IMR-90 (cell line): ENCODE data around the gene FITM1. TPM values are rescaled to one million over a fixed set of nuclear protein-coding genes. Genes with fewer than 3 reads are reported as not detected.

Source experiments
- polyA plus RNA-seq, 3 experiments: library from polyadenylated mRNA; depleted of rRNA; stranded (reverse); fragments of >200 nt; gene quantifications; 2 replicates each; pipeline ENCODE4 v1.2.3, GENCODE V29; 2012; ENCODE audit warnings: low replicate concordance in 1 of 3
- total RNA-seq: library from RNA; depleted of rRNA; stranded (reverse); fragments of >200 nt; gene quantifications from 2 replicates; pipeline ENCODE4 v1.2.3, GENCODE V29; 2012
- TF ChIP-seq, protein P1 (sequence below): conservative IDR thresholded peaks from 2 replicates; pipeline ENCODE4 v1.5.1; 2012; ENCODE audit warnings: mild to moderate bottlenecking, low read depth, low read length, improper control_type of control experiment

The FITM1 gene
- total and polyA plus RNA-seq, 2 of the 4 experiments (the other 2 are of a cell fraction) = not detected

DNA sequence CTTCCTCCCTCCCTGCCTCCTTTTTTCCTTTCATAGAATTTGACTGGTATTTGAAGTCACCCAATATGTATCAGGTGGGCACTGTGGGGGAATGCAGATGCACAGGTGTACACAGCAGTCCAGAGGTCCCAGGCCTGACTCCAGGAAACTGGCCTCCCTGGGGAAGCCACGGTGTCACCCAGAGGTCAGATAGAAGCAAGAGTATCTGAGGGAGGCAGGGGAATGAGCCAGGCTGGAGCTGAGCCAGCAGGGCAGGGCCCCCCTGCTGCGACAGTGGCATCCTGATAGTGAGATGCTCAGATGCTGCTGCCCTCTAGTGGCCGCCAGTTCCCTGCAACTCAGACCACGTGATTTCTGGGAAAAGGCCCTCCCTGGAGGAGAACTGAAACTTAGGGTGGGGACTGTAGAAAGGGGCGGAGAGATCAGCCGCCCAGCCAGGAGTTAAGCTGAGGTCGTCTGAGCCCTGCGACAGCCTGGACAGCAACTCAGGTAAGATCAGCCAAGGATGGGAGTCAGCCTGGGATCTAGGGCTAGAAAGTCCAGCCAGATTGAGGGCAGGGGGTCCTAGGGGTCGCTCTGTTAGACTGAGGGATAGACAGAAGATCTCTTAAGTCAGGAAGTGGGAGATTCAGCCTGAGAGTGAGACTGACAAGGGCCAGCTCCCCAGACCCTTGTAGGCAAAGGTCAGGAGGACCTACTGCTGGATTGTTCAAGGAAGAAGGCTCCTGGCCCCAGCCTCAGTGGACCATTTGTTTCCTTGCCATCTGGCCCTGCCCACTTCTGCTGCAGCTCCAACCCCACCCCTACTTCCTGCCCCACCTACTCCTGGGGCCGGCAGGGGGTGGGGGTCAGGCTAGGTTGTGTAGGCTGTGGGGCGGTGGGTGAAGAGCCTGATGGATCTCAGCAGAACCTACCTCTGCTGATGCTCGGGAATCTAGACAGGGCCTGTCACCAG is 30.7 kb downstream of the FITM1 start, which contains the start of gene IRF9 (continued):
- TF ChIP-seq, protein P1, sequence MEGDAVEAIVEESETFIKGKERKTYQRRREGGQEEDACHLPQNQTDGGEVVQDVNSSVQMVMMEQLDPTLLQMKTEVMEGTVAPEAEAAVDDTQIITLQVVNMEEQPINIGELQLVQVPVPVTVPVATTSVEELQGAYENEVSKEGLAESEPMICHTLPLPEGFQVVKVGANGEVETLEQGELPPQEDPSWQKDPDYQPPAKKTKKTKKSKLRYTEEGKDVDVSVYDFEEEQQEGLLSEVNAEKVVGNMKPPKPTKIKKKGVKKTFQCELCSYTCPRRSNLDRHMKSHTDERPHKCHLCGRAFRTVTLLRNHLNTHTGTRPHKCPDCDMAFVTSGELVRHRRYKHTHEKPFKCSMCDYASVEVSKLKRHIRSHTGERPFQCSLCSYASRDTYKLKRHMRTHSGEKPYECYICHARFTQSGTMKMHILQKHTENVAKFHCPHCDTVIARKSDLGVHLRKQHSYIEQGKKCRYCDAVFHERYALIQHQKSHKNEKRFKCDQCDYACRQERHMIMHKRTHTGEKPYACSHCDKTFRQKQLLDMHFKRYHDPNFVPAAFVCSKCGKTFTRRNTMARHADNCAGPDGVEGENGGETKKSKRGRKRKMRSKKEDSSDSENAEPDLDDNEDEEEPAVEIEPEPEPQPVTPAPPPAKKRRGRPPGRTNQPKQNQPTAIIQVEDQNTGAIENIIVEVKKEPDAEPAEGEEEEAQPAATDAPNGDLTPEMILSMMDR = peak; percentile 97
